Measurements from ENCODE around the gene TMEM208. TPM values are rescaled to one million over a fixed set of nuclear protein-coding genes. Genes with fewer than 3 reads are reported as not detected.
A peak's percentile ranks its signal among the peaks of the same experiment; 100 is the strongest.

TMEM208 gene
- total RNA-seq, 1 experiment from 2014 or later, result 44.4 TPM

GRCh38 chr16:67207249-67208091, 19.5 kb upstream of the TMEM208 start:
- DNase-seq (ENCODE audit: unreplicated experiment), result peak; percentile 81
- Mint-ChIP-seq H3K9me3 (ENCODE audit: unreplicated experiment) (no peaks in the 10 kb centered on the region), H3K36me3 (ENCODE audit: insufficient read depth, unreplicated experiment) (peaks cover 27% of the 10 kb centered on the region)

DNA sequence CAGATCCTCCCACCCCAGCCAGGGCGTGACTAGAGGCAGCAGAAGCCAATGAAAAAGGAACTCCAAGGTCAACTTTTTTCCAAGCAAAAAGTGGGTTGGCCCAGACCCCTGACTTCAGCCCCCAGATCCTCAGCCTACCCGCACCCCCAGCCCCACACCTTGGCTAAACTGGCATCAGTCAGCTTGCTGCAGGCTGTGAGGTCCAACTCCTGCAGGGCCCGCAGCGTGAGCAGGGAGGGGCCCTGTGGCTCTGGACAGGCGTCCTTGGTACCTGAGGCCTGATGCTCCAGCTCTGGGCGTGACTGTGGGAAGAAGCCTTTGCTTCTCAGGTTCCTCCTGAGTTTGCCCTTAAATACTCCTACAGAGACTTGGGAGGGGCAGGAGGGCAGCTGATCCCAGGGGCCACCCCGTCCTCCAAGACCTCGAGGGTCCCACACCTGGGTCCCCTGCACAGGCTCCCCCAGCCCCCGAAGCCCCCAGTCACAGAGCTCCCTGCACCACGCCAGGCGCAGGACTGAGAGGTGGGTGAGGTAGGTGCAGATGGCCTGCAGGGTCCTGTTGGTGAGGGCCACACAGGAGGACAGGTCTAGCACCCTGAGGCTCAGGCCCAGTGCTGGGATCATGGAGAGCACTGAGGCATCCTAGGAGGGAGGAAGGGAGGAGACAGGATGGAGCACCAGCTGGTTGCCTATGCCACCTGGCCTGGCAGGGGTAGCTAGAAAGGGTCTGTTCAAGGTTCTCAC, 18.6 kb upstream of the TMEM208 start:
- H3K36me3 Mint-ChIP-seq (ENCODE audit: insufficient read depth, unreplicated experiment), result peaks cover 27% of the 10 kb centered on the region
- H3K4me1 Mint-ChIP-seq (ENCODE audit: insufficient read depth, unreplicated experiment), result peaks cover 35% of the 10 kb centered on the region
- H3K27me3 Mint-ChIP-seq (ENCODE audit: insufficient read depth, unreplicated experiment), result no peaks in the 10 kb centered on the region
- ChIA-PET POLR2A (interaction anchor here (0.7 to 9.4 kb wide), 17 partner anchors 10 to 272 kb away, joined by 3 to 87 read pairs (median 4); partner anchors contain the start of genes ELMO3, FBXL8, MATCAP1 and TMEM208), CTCF (interaction anchor here (0.5 to 4.4 kb wide), 7 partner anchors 10 to 243 kb away, joined by 3 to 29 read pairs (median 3); partner anchors contain the start of genes ELMO3 and TMEM208)
- BruUV-seq (replicated peaks), result no TSS peak
- peak overlapping the region; percentile 66 for H3K27ac Mint-ChIP-seq (ENCODE audit: low read depth, unreplicated experiment)
- no peaks in the 10 kb centered on the region for H3K9me3 Mint-ChIP-seq (ENCODE audit: unreplicated experiment)
- DNase-seq (ENCODE audit: unreplicated experiment), result no peak
- TF ChIP-seq, protein P1, sequence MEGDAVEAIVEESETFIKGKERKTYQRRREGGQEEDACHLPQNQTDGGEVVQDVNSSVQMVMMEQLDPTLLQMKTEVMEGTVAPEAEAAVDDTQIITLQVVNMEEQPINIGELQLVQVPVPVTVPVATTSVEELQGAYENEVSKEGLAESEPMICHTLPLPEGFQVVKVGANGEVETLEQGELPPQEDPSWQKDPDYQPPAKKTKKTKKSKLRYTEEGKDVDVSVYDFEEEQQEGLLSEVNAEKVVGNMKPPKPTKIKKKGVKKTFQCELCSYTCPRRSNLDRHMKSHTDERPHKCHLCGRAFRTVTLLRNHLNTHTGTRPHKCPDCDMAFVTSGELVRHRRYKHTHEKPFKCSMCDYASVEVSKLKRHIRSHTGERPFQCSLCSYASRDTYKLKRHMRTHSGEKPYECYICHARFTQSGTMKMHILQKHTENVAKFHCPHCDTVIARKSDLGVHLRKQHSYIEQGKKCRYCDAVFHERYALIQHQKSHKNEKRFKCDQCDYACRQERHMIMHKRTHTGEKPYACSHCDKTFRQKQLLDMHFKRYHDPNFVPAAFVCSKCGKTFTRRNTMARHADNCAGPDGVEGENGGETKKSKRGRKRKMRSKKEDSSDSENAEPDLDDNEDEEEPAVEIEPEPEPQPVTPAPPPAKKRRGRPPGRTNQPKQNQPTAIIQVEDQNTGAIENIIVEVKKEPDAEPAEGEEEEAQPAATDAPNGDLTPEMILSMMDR (IDR thresholded peaks at IDR 0.05; ENCODE audit: unreplicated experiment), result no peak
- intact Hi-C loops (cut with micrococcal nuclease), result no loop called here
- peak overlapping the region; percentile 47 for H3K4me3 Mint-ChIP-seq (ENCODE audit: unreplicated experiment)

More at GRCh38 chr16:67207249-67208091, 19.5 kb upstream of the TMEM208 start:
- Mint-ChIP-seq H3K27me3 (ENCODE audit: insufficient read depth, unreplicated experiment) (no peaks in the 10 kb centered on the region), H3K27ac (ENCODE audit: low read depth, unreplicated experiment) (peak overlapping the region; percentile 66), H3K4me1 (ENCODE audit: insufficient read depth, unreplicated experiment) (peaks cover 28% of the 10 kb centered on the region), H3K4me3 (ENCODE audit: unreplicated experiment) (peak overlapping the region; percentile 47)
- TF ChIP-seq, protein P1 (IDR thresholded peaks at IDR 0.05; ENCODE audit: unreplicated experiment), result no peak
- no TSS peak for BruUV-seq (replicated peaks)
- intact Hi-C loops (cut with micrococcal nuclease), result no loop called here
- POLR2A ChIA-PET, result interaction anchor here (0.7 to 9.4 kb wide), 23 partner anchors 9 to 271 kb away, joined by 3 to 87 read pairs (median 5); partner anchors contain the start of genes ELMO3, FBXL8, FHOD1 and NOL3
- CTCF ChIA-PET, result interaction anchor here (0.5 to 4.4 kb wide), 8 partner anchors 10 to 312 kb away, joined by 3 to 29 read pairs (median 3); partner anchors contain the start of genes ELMO3 and TMEM208

- H3K36me3 Mint-ChIP-seq (ENCODE audit: insufficient read depth, unreplicated experiment), result peaks cover 20% of the 10 kb centered on the region
- DNase-seq (ENCODE audit: unreplicated experiment), result no peak
- CTCF ChIA-PET, result interaction anchor here (0.6 to 4.4 kb wide), 5 partner anchors 9 to 1896 kb away, joined by 3 to 29 read pairs (median 3); partner anchors contain the start of gene ELMO3
- H3K4me1 Mint-ChIP-seq (ENCODE audit: insufficient read depth, unreplicated experiment), result peaks cover 36% of the 10 kb centered on the region
- TF ChIP-seq, protein P1 (IDR thresholded peaks at IDR 0.05; ENCODE audit: unreplicated experiment), result no peak
- POLR2A ChIA-PET, result interaction anchor here (1.1 to 9.4 kb wide), 3 partner anchors 17 to 37 kb away, joined by 3 to 87 read pairs (median 4); partner anchors contain the start of genes MATCAP1 and TMEM208
- BruUV-seq (replicated peaks), result no TSS peak
- no peak overlapping the region for H3K4me3 Mint-ChIP-seq (ENCODE audit: unreplicated experiment)
- H3K27ac Mint-ChIP-seq (ENCODE audit: low read depth, unreplicated experiment), result no peak overlapping the region
- H3K27me3 Mint-ChIP-seq (ENCODE audit: insufficient read depth, unreplicated experiment), result no peaks in the 10 kb centered on the region
- intact Hi-C loops (cut with micrococcal nuclease), result no loop called here
- H3K9me3 Mint-ChIP-seq (ENCODE audit: unreplicated experiment), result no peaks in the 10 kb centered on the region
These were observed 17.4 kb upstream of the TMEM208 start for GRCh38 chr16:67209565-67209964.
